ENCODE results near the gene PHC1. TPM values are rescaled to one million over a fixed set of nuclear protein-coding genes. Genes with fewer than 3 reads are reported as not detected.

PHC1 gene
- total and polyA plus RNA-seq, 4 donors = 33.4 to 92.6 (median 68.9) TPM

DNA sequence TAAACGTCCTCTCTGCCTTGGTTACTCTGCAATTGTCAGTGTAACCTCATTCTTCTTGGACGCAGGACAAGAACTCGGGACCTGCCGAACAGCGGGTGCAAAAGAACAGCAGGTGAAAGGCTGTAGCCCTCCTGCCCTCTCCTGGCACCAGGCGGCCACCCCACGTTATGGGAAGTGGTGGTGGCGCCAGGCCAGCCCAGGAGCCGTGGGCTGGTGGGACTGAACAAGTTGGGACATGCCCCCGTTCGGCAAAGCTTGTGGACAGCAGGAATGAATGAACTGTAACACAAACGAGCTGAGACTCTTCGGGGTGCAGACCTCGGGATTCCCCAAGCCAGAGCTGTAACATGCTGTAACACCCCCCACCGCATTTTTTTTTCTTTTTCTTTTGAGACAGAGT lies 41.8 kb downstream of the PHC1 start:
- Histone ChIP-seq H3K4me3 (ENCODE audit: low read depth, low read length) (no peak overlapping the region), H3K9me3 (ENCODE audit: control insufficient read depth, insufficient read depth, low read length) (peaks cover 2% of the 10 kb centered on the region), H3K36me3 (ENCODE audit: control insufficient read depth, insufficient read depth, low read length) (peaks cover 7% of the 10 kb centered on the region), H3K27me3 (ENCODE audit: control insufficient read depth, insufficient read depth, low read length) (no peaks in the 10 kb centered on the region), H3K27ac (ENCODE audit: low read depth, low read length) (no peak overlapping the region), H3K4me1 (ENCODE audit: control insufficient read depth, insufficient read depth, low read length) (no peaks in the 10 kb centered on the region)
- WGBS (ENCODE audit: insufficient coverage) = 98% methylated on average over 15 of the region's 15 CpGs
- no peak for DNase-seq (ENCODE audit: low read depth in 4 of 6, low spot score in 6 of 6)

- Histone ChIP-seq H3K36me3 (ENCODE audit: control insufficient read depth, insufficient read depth, low read length) (peaks cover 7% of the 10 kb centered on the region), H3K27me3 (ENCODE audit: control insufficient read depth, insufficient read depth, low read length) (no peaks in the 10 kb centered on the region), H3K27ac (ENCODE audit: low read depth, low read length) (no peak overlapping the region), H3K4me1 (ENCODE audit: control insufficient read depth, insufficient read depth, low read length) (no peaks in the 10 kb centered on the region), H3K9me3 (ENCODE audit: control insufficient read depth, insufficient read depth, low read length) (peaks cover 2% of the 10 kb centered on the region), H3K4me3 (ENCODE audit: low read depth, low read length) (no peak overlapping the region)
- 99% methylated on average over 7 of the region's 7 CpGs for WGBS (ENCODE audit: insufficient coverage)
- DNase-seq (ENCODE audit: low read depth in 4 of 6, low spot score in 6 of 6) = no peak
Measured at GRCh38 chr12:8956772-8957171, 42.5 kb downstream of the PHC1 start.

- H3K36me3 ChIP-seq (ENCODE audit: control insufficient read depth, insufficient read depth, low read length) = peaks cover 7% of the 10 kb centered on the region
- DNase-seq (ENCODE audit: low read depth in 4 of 6, low spot score in 6 of 6) = no peak
- H3K4me3 ChIP-seq (ENCODE audit: low read depth, low read length) = no peak overlapping the region
- no peaks in the 10 kb centered on the region for H3K27me3 ChIP-seq (ENCODE audit: control insufficient read depth, insufficient read depth, low read length)
- no peak overlapping the region for H3K27ac ChIP-seq (ENCODE audit: low read depth, low read length)
- H3K9me3 ChIP-seq (ENCODE audit: control insufficient read depth, insufficient read depth, low read length) = peaks cover 2% of the 10 kb centered on the region
- no peaks in the 10 kb centered on the region for H3K4me1 ChIP-seq (ENCODE audit: control insufficient read depth, insufficient read depth, low read length)
- WGBS (ENCODE audit: insufficient coverage) = 40% methylated on average over 1 of the region's 4 CpGs
Measured at GRCh38 chr12:8957561-8957960, 43.3 kb downstream of the PHC1 start.

GRCh38 chr12:8958066-8958465 lies 43.8 kb downstream of the PHC1 start:
- no peak overlapping the region for H3K27ac ChIP-seq (ENCODE audit: low read depth, low read length)
- no peak for DNase-seq (ENCODE audit: low read depth in 4 of 6, low spot score in 6 of 6)
- no peaks in the 10 kb centered on the region for H3K27me3 ChIP-seq (ENCODE audit: control insufficient read depth, insufficient read depth, low read length)
- H3K36me3 ChIP-seq (ENCODE audit: control insufficient read depth, insufficient read depth, low read length) = peaks cover 7% of the 10 kb centered on the region
- H3K4me1 ChIP-seq (ENCODE audit: control insufficient read depth, insufficient read depth, low read length) = no peaks in the 10 kb centered on the region
- H3K9me3 ChIP-seq (ENCODE audit: control insufficient read depth, insufficient read depth, low read length) = peaks cover 3% of the 10 kb centered on the region
- no CpG with 5 or more reads among the region's 2 CpGs for WGBS (ENCODE audit: insufficient coverage)
- no peak overlapping the region for H3K4me3 ChIP-seq (ENCODE audit: low read depth, low read length)

- no peak for DNase-seq (ENCODE audit: low read depth in 4 of 6, low spot score in 6 of 6)
- Histone ChIP-seq H3K9me3 (ENCODE audit: control insufficient read depth, insufficient read depth, low read length) (peaks cover 1% of the 10 kb centered on the region), H3K27ac (ENCODE audit: low read depth, low read length) (no peak overlapping the region), H3K36me3 (ENCODE audit: control insufficient read depth, insufficient read depth, low read length) (peaks cover 7% of the 10 kb centered on the region), H3K27me3 (ENCODE audit: control insufficient read depth, insufficient read depth, low read length) (no peaks in the 10 kb centered on the region), H3K4me1 (ENCODE audit: control insufficient read depth, insufficient read depth, low read length) (no peaks in the 10 kb centered on the region), H3K4me3 (ENCODE audit: low read depth, low read length) (no peak overlapping the region)
- WGBS (ENCODE audit: insufficient coverage) = 100% methylated on average over 1 of the region's 2 CpGs
Measured at GRCh38 chr12:8960176-8960575, 45.9 kb downstream of the PHC1 start.

- Histone ChIP-seq H3K27ac (ENCODE audit: low read depth, low read length) (no peak overlapping the region), H3K9me3 (ENCODE audit: control insufficient read depth, insufficient read depth, low read length) (peaks cover 14% of the 10 kb centered on the region), H3K27me3 (ENCODE audit: control insufficient read depth, insufficient read depth, low read length) (no peaks in the 10 kb centered on the region), H3K4me3 (ENCODE audit: low read depth, low read length) (no peak overlapping the region), H3K36me3 (ENCODE audit: control insufficient read depth, insufficient read depth, low read length) (no peaks in the 10 kb centered on the region), H3K4me1 (ENCODE audit: control insufficient read depth, insufficient read depth, low read length) (no peaks in the 10 kb centered on the region)
- DNase-seq (ENCODE audit: low read depth in 4 of 6, low spot score in 6 of 6) = no peak
Measured at GRCh38 chr12:8968761-8969160, 54.5 kb downstream of the PHC1 start.

DNA sequence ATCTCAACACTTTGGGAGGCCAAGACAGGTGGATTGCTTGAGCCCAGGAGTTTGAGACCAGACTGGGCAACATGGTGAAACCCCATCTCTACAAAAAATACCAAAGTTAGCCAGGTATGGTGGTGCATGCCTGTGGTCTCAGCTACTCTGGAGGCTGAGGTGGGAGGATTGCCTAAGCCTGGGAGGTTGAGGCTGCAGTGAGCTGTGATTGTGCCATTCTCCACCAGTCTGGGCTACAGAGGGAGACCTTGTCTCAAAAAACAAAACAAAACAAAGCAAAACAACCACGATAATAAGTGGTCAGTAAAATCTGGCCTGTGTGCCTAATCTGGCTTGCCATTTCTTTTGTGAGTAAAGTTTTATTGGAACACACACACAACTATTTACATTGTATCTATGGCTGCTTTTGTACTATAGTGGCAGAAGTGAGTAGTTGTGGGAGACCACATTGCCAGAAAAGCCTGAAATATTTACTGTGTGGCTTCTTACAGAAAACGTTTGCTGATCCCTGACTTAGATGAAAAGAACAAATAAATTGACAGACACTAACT lies 55.6 kb downstream of the PHC1 start:
- Histone ChIP-seq H3K9me3 (ENCODE audit: control insufficient read depth, insufficient read depth, low read length) (peaks cover 16% of the 10 kb centered on the region), H3K4me3 (ENCODE audit: low read depth, low read length) (no peak overlapping the region), H3K27me3 (ENCODE audit: control insufficient read depth, insufficient read depth, low read length) (no peaks in the 10 kb centered on the region), H3K36me3 (ENCODE audit: control insufficient read depth, insufficient read depth, low read length) (no peaks in the 10 kb centered on the region), H3K4me1 (ENCODE audit: control insufficient read depth, insufficient read depth, low read length) (no peaks in the 10 kb centered on the region), H3K27ac (ENCODE audit: low read depth, low read length) (no peak overlapping the region)
- no peak for DNase-seq (ENCODE audit: low read depth in 4 of 6, low spot score in 6 of 6)
- WGBS (ENCODE audit: insufficient coverage) = no CpG with 5 or more reads among the region's 2 CpGs

DNA sequence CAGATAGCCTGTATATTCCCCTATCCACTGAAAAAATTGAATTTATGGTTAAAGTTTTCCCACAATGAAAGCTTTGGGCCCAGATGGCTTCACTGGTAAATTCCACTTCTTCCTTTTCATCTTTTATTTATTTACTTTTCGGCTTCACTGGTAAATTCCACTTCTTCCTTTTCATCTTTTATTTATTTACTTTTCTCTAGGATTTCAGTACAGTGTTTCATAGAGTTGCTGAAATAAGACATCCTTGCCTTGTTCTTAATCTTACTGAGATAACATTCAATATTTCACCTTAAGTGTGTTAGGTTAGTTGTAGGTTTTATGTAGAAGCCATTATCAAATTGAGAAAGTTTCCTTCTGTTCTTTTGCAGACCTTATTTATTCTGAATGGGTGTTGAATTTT lies 56.1 kb downstream of the PHC1 start:
- no peak for DNase-seq (ENCODE audit: low read depth in 4 of 6, low spot score in 6 of 6)
- Histone ChIP-seq H3K4me3 (ENCODE audit: low read depth, low read length) (no peak overlapping the region), H3K9me3 (ENCODE audit: control insufficient read depth, insufficient read depth, low read length) (peaks cover 16% of the 10 kb centered on the region), H3K4me1 (ENCODE audit: control insufficient read depth, insufficient read depth, low read length) (no peaks in the 10 kb centered on the region), H3K27ac (ENCODE audit: low read depth, low read length) (no peak overlapping the region), H3K36me3 (ENCODE audit: control insufficient read depth, insufficient read depth, low read length) (no peaks in the 10 kb centered on the region), H3K27me3 (ENCODE audit: control insufficient read depth, insufficient read depth, low read length) (no peaks in the 10 kb centered on the region)
- no CpG with 5 or more reads among the region's 1 CpG for WGBS (ENCODE audit: insufficient coverage)

DNA sequence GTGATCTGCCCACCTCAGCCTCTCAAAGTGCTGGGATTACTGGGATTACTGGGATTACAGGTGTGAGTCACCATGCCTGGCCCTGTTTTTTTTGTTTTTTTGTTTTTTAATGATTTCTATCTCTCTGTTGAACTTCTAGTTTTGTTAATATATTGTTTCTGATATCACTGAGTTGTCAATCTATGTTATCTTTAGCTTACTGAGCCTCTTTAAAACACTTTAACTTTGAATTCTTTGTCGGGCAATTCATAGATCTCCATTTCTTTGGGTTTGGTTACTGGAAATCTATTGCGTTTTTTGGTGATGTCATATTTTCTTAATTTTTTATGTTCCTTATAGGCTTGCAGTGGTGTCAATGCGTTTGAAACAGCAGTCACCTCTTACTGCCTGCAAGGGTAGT lies 65.8 kb downstream of the PHC1 start:
- no peaks in the 10 kb centered on the region for H3K4me1 ChIP-seq (ENCODE audit: control insufficient read depth, insufficient read depth, low read length)
- no peaks in the 10 kb centered on the region for H3K36me3 ChIP-seq (ENCODE audit: control insufficient read depth, insufficient read depth, low read length)
- DNase-seq (ENCODE audit: low read depth in 4 of 6, low spot score in 6 of 6) = no peak
- H3K4me3 ChIP-seq (ENCODE audit: low read depth, low read length) = no peak overlapping the region
- no peaks in the 10 kb centered on the region for H3K27me3 ChIP-seq (ENCODE audit: control insufficient read depth, insufficient read depth, low read length)
- WGBS (ENCODE audit: insufficient coverage) = 73% methylated on average over 1 of the region's 3 CpGs
- H3K9me3 ChIP-seq (ENCODE audit: control insufficient read depth, insufficient read depth, low read length) = peaks cover 4% of the 10 kb centered on the region
- H3K27ac ChIP-seq (ENCODE audit: low read depth, low read length) = no peak overlapping the region

- no CpG with 5 or more reads among the region's 1 CpG for WGBS (ENCODE audit: insufficient coverage)
- H3K9me3 ChIP-seq (ENCODE audit: control insufficient read depth, insufficient read depth, low read length) = peaks cover 2% of the 10 kb centered on the region
- H3K27ac ChIP-seq (ENCODE audit: low read depth, low read length) = no peak overlapping the region
- no peaks in the 10 kb centered on the region for H3K4me1 ChIP-seq (ENCODE audit: control insufficient read depth, insufficient read depth, low read length)
- no peaks in the 10 kb centered on the region for H3K36me3 ChIP-seq (ENCODE audit: control insufficient read depth, insufficient read depth, low read length)
- no peak overlapping the region for H3K4me3 ChIP-seq (ENCODE audit: low read depth, low read length)
- no peaks in the 10 kb centered on the region for H3K27me3 ChIP-seq (ENCODE audit: control insufficient read depth, insufficient read depth, low read length)
- no peak for DNase-seq (ENCODE audit: low read depth in 4 of 6, low spot score in 6 of 6)
Measured at GRCh38 chr12:8985213-8985754, 71.0 kb downstream of the PHC1 start.
